Umbilical cord (tissue), 2 donors: ENCODE data around the gene IMP4. TPM values are rescaled to one million over a fixed set of nuclear protein-coding genes. Genes with fewer than 3 reads are reported as not detected.
"Not testable (repeated sequence)": the region's sequence is repeated elsewhere in the genome, so short reads cannot be mapped to it uniquely, and the experiment has no call there.

Source experiments
- DNase-seq: peaks from one replicate; pipeline ENCODE4 v3.0.0-alpha.2; 2015; ENCODE audit warnings: low spot score
- total RNA-seq: library from RNA; depleted of rRNA; stranded (reverse); fragments of >200 nt; gene quantifications from one replicate; pipeline ENCODE4 v1.2.3, GENCODE V29; 2014; ENCODE audit warnings: low replicate concordance; ENCODE audit not compliant: insufficient read depth

IMP4 gene
- total RNA-seq = 38.8 TPM

GRCh38 chr2:130342533-130343275 lies at the start of gene IMP4:
TSS of gene IMP4 (plus strand) at chr2:130342897. CDS start at chr2:130342933, 36 bp downstream.
- DNase-seq = peak; percentile 100

GRCh38 chr2:130300258-130300969 lies 42.3 kb upstream of the IMP4 start:
- no peak for DNase-seq

GRCh38 chr2:130300970-130301348 lies 41.7 kb upstream of the IMP4 start:
- no peak for DNase-seq

GRCh38 chr2:130302164-130302886 lies 40.4 kb upstream of the IMP4 start:
- DNase-seq = no peak

DNA sequence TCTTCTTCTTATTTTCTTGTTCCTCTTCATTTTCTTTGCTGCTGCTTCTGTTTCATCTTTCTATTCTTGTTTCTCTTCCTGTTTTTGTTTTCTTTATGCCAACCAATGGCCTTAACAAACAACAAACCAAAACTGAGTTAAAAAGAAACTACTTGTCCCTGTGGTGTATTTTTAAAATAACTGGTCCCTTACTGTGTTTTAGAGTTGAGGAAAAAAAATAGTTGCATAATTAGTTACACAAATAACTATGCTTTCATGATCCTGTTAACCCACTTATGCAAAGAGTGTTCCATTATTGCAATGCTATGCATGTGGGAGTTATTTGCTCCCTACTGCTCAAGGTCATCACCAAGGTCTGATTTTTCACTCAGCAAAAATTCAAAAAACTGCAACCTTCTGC lies 39.5 kb upstream of the IMP4 start:
- DNase-seq = no peak

- DNase-seq = no peak
Observed at GRCh38 chr2:130304726-130305125, 38.0 kb upstream of the IMP4 start.

DNA sequence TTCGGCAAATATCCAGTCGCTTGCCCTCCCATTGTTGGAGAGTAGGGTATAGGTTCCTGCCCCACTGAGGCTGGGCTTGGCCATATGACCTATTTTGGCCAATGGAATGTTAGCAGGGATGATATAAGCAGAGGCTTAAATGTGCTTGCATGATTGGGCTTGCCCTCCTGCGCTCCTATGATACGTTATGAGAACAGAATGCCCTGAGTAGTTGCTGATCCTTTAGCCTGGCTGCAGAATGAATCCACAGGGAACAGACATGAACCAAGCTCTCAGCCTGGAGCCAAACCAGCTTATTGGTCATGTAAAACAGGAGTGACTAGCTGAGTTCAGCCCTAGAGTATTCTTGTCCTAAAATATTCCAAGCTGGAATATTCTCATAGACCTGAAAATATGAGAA lies 34.8 kb upstream of the IMP4 start:
- DNase-seq = no peak

GRCh38 chr2:130310881-130311280 lies 31.8 kb upstream of the IMP4 start:
- DNase-seq = no peak

DNA sequence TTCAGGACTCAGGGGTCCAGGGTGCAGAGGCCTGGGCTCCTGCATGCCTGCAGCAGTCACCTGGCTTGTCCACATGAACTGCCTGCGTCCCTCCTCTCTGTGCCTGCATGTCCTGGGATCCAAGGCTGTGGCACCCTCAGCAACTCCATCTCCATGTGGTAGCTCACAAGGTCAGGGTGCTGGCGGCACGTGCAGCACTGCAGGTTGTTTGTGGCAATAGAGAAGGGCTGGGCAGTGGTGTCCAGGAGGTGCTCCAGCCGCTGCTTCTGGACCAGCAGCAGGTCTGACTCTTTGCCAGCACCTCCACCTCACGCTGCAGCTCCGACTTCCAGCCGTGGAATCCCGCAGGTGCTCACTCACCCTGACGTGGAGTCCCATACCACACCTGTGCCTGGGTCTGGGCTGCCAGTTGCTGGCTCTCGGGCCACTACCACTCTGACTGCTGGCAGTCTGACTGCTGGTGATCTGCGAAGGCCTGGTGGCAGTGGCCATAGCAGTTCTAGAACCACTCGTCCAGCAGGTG lies 28.8 kb upstream of the IMP4 start:
- DNase-seq = no peak

DNA sequence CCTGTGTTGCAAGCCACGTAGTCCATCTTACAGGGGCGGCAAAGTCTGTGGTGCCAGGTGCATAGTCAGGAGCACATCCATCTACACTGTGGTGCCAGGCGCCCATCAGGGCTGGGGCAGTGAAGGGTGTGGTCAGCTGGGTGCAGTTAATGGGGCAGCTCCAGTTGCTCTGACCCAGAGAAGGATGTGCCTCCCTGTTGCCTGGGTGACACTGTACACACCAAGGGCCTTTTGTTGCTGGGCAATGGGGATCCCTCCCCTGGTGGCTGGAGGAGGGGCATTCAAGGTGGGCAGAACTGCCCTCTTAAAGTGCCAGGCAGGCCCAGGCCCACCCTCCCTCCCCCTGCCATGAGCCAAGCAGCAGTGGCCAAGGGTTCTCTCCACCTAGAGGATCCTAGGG lies 28.3 kb upstream of the IMP4 start:
- no peak for DNase-seq

DNA sequence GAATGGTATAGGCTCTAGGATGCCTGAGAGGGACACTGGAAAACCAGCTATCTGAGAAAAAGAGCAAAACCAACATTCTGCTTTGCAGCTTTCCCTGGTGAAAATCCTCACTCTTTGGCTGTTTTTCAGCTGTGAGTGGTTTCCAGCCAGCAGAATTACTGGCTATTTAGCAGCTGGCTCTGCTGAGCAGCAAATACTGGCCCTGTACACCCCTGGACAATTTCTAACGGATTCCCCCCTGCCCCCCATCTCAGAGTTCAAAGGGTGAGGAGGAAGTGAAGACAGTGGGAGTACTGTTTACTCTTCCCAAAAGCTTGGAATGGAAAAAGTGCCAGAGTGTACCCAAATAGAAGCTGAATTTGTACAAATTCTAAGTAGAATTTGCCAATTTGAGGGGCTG lies 26.1 kb upstream of the IMP4 start:
- DNase-seq = no peak

DNA sequence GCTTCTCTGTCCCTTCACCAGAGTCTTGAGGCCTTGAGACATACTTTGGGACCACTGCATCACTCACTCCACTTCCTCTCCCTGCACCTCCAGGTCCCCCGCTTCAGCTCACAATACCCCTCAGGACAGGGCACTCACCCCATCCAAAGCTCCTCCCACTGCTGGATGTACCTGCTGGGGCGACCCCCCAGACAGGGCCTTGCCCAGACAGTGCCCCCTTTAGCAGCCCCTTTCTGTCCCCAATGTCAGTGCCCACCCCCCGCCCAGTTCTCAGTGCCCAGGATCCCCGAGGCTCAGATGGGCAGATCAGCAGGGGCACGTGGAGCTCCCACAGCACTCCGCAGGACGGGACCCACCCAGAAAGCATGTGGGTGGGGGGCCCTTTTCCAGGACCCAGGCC lies 23.8 kb upstream of the IMP4 start:
- no peak for DNase-seq

DNA sequence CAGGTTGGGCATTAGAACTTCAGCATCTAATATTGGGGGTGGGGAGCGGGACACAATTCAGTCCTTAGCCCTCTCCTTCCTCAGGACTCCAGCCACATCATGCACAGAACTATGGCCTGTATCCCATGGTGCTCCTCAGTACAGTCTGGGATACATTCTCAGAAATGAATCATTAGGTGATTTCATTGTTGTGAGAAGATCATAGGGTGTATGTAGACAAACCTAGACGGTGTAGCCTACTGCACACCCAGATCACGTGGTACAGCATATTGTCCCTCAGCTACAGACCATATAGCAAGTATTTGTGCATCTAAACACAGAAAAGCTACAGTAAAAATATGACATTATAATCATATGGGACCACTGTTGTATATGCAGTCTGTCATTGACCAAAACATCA lies 23.2 kb upstream of the IMP4 start:
- no peak for DNase-seq

GRCh38 chr2:130327703-130328527 lies 14.8 kb upstream of the IMP4 start:
- DNase-seq = peak; percentile 80

- DNase-seq = no peak
Observed at GRCh38 chr2:130328710-130329109, 14.0 kb upstream of the IMP4 start.

DNA sequence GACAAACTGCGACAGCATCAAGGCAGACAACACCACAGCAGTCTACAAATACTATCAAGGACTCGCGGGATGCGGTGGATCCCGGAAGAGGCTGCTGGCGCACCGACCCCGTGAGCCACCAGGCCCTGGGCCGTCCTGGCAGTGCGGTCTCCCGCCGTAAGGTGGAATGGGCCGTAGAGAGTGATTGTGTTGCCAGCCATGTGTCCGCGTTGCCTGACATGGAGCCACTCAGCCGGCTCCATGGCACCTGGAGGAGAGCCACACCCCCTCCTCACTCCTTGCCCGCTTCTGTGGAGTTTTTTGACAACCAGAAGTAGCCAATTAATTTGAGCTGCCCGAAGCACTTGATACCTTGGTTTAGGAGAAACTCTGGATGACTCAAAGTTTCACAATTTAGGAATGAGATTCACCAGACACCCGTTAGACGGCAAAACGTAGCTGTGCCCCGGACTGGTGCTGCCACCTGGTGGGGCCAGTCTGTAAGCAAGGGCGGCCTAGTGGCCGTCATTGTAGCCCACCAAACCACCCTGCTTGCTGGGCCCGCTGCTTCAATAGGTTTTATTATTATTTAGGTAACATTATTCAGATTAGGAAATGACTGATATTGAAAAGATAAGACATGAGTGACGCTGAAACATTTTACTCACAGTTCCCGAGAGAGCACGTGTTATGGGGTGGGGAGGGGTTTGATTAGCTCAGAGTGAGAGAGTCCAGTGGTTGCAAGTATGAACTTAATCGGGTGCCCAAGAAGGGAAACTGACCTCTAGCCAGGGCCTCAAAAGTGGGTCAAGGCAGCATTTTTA lies 10.2 kb upstream of the IMP4 start:
- DNase-seq = peak; percentile 90

DNA sequence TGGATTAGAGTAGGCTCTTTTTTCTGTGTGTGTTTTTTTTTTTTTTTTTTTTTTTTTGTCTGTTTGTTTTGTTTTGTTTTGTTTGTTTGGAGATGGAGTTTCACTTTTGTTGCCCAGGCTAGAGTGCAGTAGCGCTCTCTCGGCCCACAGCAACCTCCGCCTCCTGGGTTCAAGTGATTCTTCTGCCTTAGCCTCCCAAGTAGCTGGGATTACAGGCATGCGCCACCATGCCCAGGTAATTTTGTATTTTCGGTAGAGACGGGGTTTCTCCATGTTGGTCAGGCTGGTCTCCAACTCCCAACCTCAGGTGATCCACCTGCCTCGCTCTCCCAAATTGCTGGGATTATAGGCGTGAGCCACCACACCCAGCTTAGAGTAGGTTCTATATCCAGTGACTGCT lies 9.4 kb upstream of the IMP4 start:
- not testable (repeated sequence) for DNase-seq

DNA sequence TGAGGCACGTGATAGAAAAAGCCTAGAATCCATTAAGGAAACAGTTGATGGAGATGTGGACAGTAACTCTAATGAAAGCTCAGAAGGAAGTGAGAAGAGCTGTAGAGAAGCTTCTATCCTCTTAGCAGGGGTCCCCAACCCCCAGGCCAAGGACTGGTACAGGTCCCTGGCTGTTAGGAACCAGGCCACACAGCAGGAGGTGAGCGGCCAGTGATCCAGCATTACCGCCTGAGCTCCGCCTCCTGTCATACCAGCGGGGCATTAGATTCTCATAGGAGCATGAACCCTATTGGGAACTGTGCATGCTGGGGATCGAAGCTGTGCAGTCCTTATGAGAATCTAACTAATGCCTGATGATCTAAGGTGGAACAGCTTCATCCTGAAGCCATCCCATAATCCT lies 8.7 kb upstream of the IMP4 start:
- DNase-seq = no peak

- no peak for DNase-seq
Observed at GRCh38 chr2:130335226-130335625, 7.5 kb upstream of the IMP4 start.

DNA sequence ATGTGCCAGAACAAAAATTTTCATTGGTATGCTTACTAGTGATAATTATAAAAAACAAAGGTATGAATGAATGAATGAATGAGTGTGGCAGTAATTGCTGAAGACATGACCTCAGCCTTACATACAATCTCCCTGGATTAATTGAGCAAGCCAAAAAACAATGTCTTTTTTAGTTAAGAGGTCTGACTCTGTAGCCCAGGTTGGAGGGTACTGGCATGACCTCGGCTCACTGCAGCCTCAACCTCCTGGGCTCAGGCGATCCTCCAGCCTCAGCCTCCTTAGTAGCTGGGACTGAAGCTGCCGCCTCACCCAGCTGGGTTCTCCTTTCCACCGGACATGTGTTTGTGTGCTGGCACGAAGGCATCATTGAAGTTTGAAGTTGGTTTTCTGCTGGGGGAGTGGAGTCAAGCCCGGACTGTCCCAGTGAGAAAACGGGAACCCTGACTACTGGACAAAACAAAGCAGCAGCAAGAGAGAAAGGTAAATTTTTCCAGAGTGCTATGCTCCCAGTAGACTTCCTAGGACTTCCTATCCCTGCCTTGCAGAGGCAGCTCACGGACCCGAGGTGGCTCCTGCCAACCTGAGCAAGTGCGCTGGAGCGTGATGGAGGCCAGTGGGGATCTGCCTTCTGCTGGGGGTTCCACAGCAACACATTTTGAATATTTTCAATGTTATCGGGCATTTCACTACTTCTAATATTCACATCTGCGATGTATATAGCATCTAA lies 6.4 kb upstream of the IMP4 start:
- DNase-seq = no peak
